A549 (cell line): Measurements from ENCODE around the gene GYS1. TPM values are rescaled to one million over a fixed set of nuclear protein-coding genes. Genes with fewer than 3 reads are reported as not detected.

Experiments
- ATAC-seq, 2 experiments: fragments of 200-7000 bp in 1 of 2; fragments of >200 bp in 1 of 2; cut with Nextera tagmentation in 1 of 2; cut with Tn5 transposase in 1 of 2; 3 replicates each; pipeline versions ENCODE4 v1.8.0 to v1.9.1; 2018 to 2020; ENCODE audit warnings: mild to moderate bottlenecking in 1 of 2, moderate library complexity in 1 of 2
- CTCF ChIA-PET: fragments of 300-600 bp; sonication (Branson Sonifier 250); formaldehyde crosslinking; extraction: SDS; loops from one replicate; lab custom pipeline; 2021; ENCODE audit warnings: antibody characterized with exemption, inconsistent platforms; lab: Yijun Ruan, JAX
- POLR2A ChIA-PET: fragments of 350-600 bp; formaldehyde crosslinking; extraction: SDS; loops from one replicate; lab custom pipeline; 2021; ENCODE audit warnings: antibody characterized with exemption, inconsistent platforms; lab: Yijun Ruan, JAX
- DNase-seq, 2 experiments: peaks; one replicate each; pipeline versions ENCODE4 v3.0.0 to v3.0.0-alpha.2; 2011 to 2016; ENCODE audit warnings: low read depth in 1 of 2, low spot score in 1 of 2
- FAIRE-seq: peaks from 2 replicates; lab custom pipeline; 2011; peaks lifted over from hg19 to GRCh38; lab: Jason Lieb, UNC
- H3K27ac ChIP-seq, 2 experiments: fragments of >200 bp; sonication (Bioruptor Twin); formaldehyde crosslinking; 3 replicates each; pipeline ENCODE4 v1.5.1; 2016 to 2017
- H3K4me1 ChIP-seq: fragments of >200 bp; sonication (Bioruptor Twin); formaldehyde crosslinking; 3 replicates; pipeline ENCODE4 v1.6.1; 2016
- H3K4me2 ChIP-seq: fragments of >200 bp; sonication (Bioruptor Twin); formaldehyde crosslinking; 3 replicates; pipeline ENCODE4 v1.6.1; 2016
- H3K4me3 ChIP-seq: fragments of >200 bp; sonication (Bioruptor Twin); formaldehyde crosslinking; 3 replicates; pipeline ENCODE4 v1.5.1; 2016
- H3K9me3 ChIP-seq: fragments of >200 bp; sonication (Bioruptor Twin); formaldehyde crosslinking; 3 replicates; pipeline ENCODE4 v1.6.1; 2016
- BHLHE40 ChIP-seq: IDR thresholded peaks from 2 replicates; pipeline ENCODE4 v1.6.1; 2012; ENCODE audit warnings: low read depth, low read length, inconsistent platforms
- CHD4 ChIP-seq: fragments of 200-600 bp; sonication (generic); IDR thresholded peaks from 2 replicates; pipeline ENCODE4 v1.6.1; 2016; ENCODE audit warnings: antibody characterized with exemption, mild to moderate bottlenecking, borderline replicate concordance
- EHF ChIP-seq: fragments of 250-450 bp; sonication (Bioruptor Pico); IDR thresholded peaks from 2 replicates; pipeline ENCODE4 v1.5.0; 2020; ENCODE audit warnings: mild to moderate bottlenecking
- EP300 ChIP-seq, 2 experiments: fragments of >200 bp; sonication (Bioruptor Twin); formaldehyde crosslinking; IDR thresholded peaks; 2 replicates in 1 of 2; 3 replicates in 1 of 2; pipeline ENCODE4 v1.6.1; 2016 to 2017
- ESRRA ChIP-seq: fragments of 150-350 bp; IDR thresholded peaks from 2 replicates; pipeline ENCODE4 v1.6.1; 2014; ENCODE audit warnings: mild to moderate bottlenecking, low read length, borderline replicate concordance
- HES2 ChIP-seq: fragments of >200 bp; sonication (Bioruptor Twin); formaldehyde crosslinking; IDR thresholded peaks from 2 replicates; pipeline ENCODE4 v1.6.1; 2016
- MYC ChIP-seq: IDR thresholded peaks from 2 replicates; pipeline ENCODE4 v1.6.1; 2012; ENCODE audit warnings: mild to moderate bottlenecking, inconsistent platforms, low read length, improper control_type of control experiment, borderline replicate concordance
- NPAS2 ChIP-seq: fragments of 250-450 bp; sonication (Bioruptor Pico); IDR thresholded peaks from 2 replicates; pipeline ENCODE4 v1.8.0; 2022; ENCODE audit warnings: mild to moderate bottlenecking, moderate library complexity, borderline replicate concordance
- PBX3 ChIP-seq: IDR thresholded peaks from 2 replicates; pipeline ENCODE4 v1.6.1; 2012
- PHF8 ChIP-seq: fragments of 200-600 bp; sonication (generic); IDR thresholded peaks from 2 replicates; pipeline ENCODE4 v1.6.1; 2016; ENCODE audit warnings: low read depth, mild to moderate bottlenecking, antibody characterized with exemption, moderate library complexity, borderline replicate concordance
- POLR2A ChIP-seq: IDR thresholded peaks from 2 replicates; pipeline ENCODE4 v1.6.1; 2012; ENCODE audit warnings: mild to moderate bottlenecking, low read length
- RARB ChIP-seq: fragments of 250-450 bp; sonication (Bioruptor Pico); IDR thresholded peaks from 2 replicates; pipeline ENCODE4 v1.8.0; 2021; ENCODE audit warnings: mild to moderate bottlenecking, moderate library complexity
- RCOR1 ChIP-seq: fragments of 150-350 bp; IDR thresholded peaks from 2 replicates; pipeline ENCODE4 v1.6.1; 2014; ENCODE audit warnings: antibody characterized with exemption, low read length, low read depth
- REST ChIP-seq: fragments of 200-600 bp; sonication (generic); IDR thresholded peaks from 2 replicates; pipeline ENCODE4 v1.6.1; 2016; ENCODE audit warnings: antibody characterized with exemption, mild to moderate bottlenecking, moderate library complexity
- RNF2 ChIP-seq: fragments of 200-600 bp; sonication (generic); IDR thresholded peaks from 2 replicates; pipeline ENCODE4 v1.6.1; 2016; ENCODE audit warnings: low read depth, mild to moderate bottlenecking, antibody characterized with exemption, moderate library complexity, borderline replicate concordance
- SREBF2 ChIP-seq: fragments of 450-650 bp; IDR thresholded peaks from 2 replicates; pipeline ENCODE4 v1.6.1; 2014; ENCODE audit warnings: mild to moderate bottlenecking, moderate library complexity
- TFCP2L1 ChIP-seq: fragments of 250-450 bp; sonication (Bioruptor Pico); IDR thresholded peaks from 2 replicates; pipeline ENCODE4 v1.5.0; 2021; ENCODE audit warnings: mild to moderate bottlenecking
- TP53 ChIP-seq: fragments of 250-450 bp; sonication (Bioruptor Pico); IDR thresholded peaks from 2 replicates; pipeline ENCODE4 v1.5.0; 2021; ENCODE audit warnings: mild to moderate bottlenecking, moderate library complexity
- WGBS: methylation state at CpG from one replicate; pipeline ENCODE4 v1.1.6; 2017; ENCODE audit errors: missing lambda C conversion rate; 5-methylcytosine and 5-hydroxymethylcytosine counted together
- polyA plus RNA-seq, 4 experiments: library from polyadenylated mRNA; depleted of rRNA in 3 of 4; stranded (reverse); fragments of >200 nt; fragmentation: RNase III in 1 of 4; extraction: RNeasy Plus Mini Kit Qiagen cat#74134 plus additional on column Dnase treatment in 1 of 4; gene quantifications; 2 replicates in 3 of 4; 3 replicates in 1 of 4; pipeline ENCODE4 v1.2.3, GENCODE V29; 2011 to 2017

The GYS1 gene
- polyA plus RNA-seq, 2 of the 4 experiments (the other 2 are of a cell fraction) = 10.3 to 24.8 TPM

- no peak for TF ChIP-seq REST
- TF ChIP-seq HES2 = no peak
These were observed 7.4 kb downstream of the GYS1 start (continued) for GRCh38 chr19:48985711-48986110.

- Histone ChIP-seq H3K4me2 (no peak overlapping the region), H3K9me3 (no peaks in the 10 kb centered on the region), H3K27ac (no peak overlapping the region), H3K4me3 (no peak overlapping the region), H3K4me1 (peaks cover 13% of the 10 kb centered on the region)
- WGBS = 90% methylated on average over 9 of the region's 9 CpGs
- no peak for FAIRE-seq
- ChIA-PET CTCF (interaction anchor here (0.6 to 19.0 kb wide), 5 partner anchors 11 to 187 kb away, joined by 3 to 360 read pairs (median 8); partner anchors contain the start of genes GYS1 and RUVBL2), POLR2A (no interaction called here)
- no peak for DNase-seq
- no peak for TF ChIP-seq ESRRA
- no peak for TF ChIP-seq RCOR1
- TF ChIP-seq REST = no peak
- no peak for TF ChIP-seq TP53 (CRISPR knock-in tag)
- TF ChIP-seq EHF (CRISPR knock-in tag) = no peak
- no peak for TF ChIP-seq PBX3
- no peak for TF ChIP-seq SREBF2
- no peak for TF ChIP-seq RNF2
- TF ChIP-seq NPAS2 (CRISPR knock-in tag) = no peak
- no peak for TF ChIP-seq MYC
- ATAC-seq = peak in 1 of 2 experiments; percentile 19; a peak in 1 of 6 replicates
These were observed 10.8 kb downstream of the GYS1 start for GRCh38 chr19:48982280-48982679.

GRCh38 chr19:48977061-48977460 lies 16.0 kb downstream of the GYS1 start:
- Histone ChIP-seq H3K4me1 (peaks cover 13% of the 10 kb centered on the region), H3K4me2 (no peak overlapping the region), H3K4me3 (no peak overlapping the region), H3K27ac (no peak overlapping the region), H3K9me3 (no peaks in the 10 kb centered on the region)
- ATAC-seq (no peak), DNase-seq (no peak), FAIRE-seq (no peak)
- WGBS = 77% methylated on average over 2 of the region's 2 CpGs
- ChIA-PET CTCF (interaction anchor here (0.8 to 19.0 kb wide), 13 partner anchors 9 to 331 kb away, joined by 3 to 360 read pairs (median 5); partner anchors contain the start of genes CA11, GYS1, NUCB1 and RUVBL2), POLR2A (interaction anchor here (1.2 kb wide), 2 partner anchors 9 to 358 kb away, joined by 3 read pairs; partner anchors contain the start of genes RPL18 and SPHK2)
- TF ChIP-seq EP300 (IDR thresholded peaks at IDR 0.05) = no peak
- no peak for TF ChIP-seq PHF8
- TF ChIP-seq RARB (CRISPR knock-in tag) = no peak
- TF ChIP-seq POLR2A = no peak
- TF ChIP-seq BHLHE40 = no peak
- TF ChIP-seq CHD4 = no peak
- TF ChIP-seq TFCP2L1 (CRISPR knock-in tag) = no peak
